Caco-2 (cell line): Measurements from ENCODE around the gene RANBP6. TPM values are rescaled to one million over a fixed set of nuclear protein-coding genes. Genes with fewer than 3 reads are reported as not detected.

Experiments
- BruUV-seq: library from RNA; stranded (reverse); fragments of 400-500 nt; replicated peaks from 2 replicates; lab custom pipeline; 2021; lab: Mats Ljungman, UMichigan
- CTCF ChIA-PET: fragments of 300-600 bp; sonication (Branson Sonifier 250); formaldehyde crosslinking; loops from one replicate; lab custom pipeline; 2022; ENCODE audit warnings: antibody characterized with exemption; lab: Charles Lee
- POLR2A ChIA-PET: fragments of 300-600 bp; sonication (Branson Sonifier 250); formaldehyde crosslinking; loops from one replicate; lab custom pipeline; 2022; ENCODE audit warnings: antibody characterized with exemption; lab: Charles Lee
- DNase-seq, 2 experiments: peaks; one replicate each; pipeline versions ENCODE4 v3.0.0 to v3.0.0-alpha.2; 2020 to 2022
- H3K27me3 ChIP-seq: replicated peaks from 2 replicates; pipeline ENCODE4 v1.6.0; 2011; ENCODE audit warnings: low read length; ENCODE audit not compliant: control insufficient read depth, insufficient read depth
- H3K36me3 ChIP-seq: 2 replicates; pipeline ENCODE4 v1.5.1; 2011; ENCODE audit warnings: low read length; ENCODE audit not compliant: control insufficient read depth, insufficient read depth
- H3K4me1 ChIP-seq: fragments of 250-450 bp; sonication (Bioruptor Pico); 2 replicates; pipeline ENCODE4 v1.5.1; 2020; ENCODE audit warnings: mild to moderate bottlenecking
- H3K4me3 ChIP-seq: 2 replicates; pipeline ENCODE4 v1.5.1; 2011; ENCODE audit warnings: low read depth, mild to moderate bottlenecking, control low read depth, low read length
- H3K9me3 ChIP-seq: fragments of 250-450 bp; sonication (Bioruptor Pico); 2 replicates; pipeline ENCODE4 v1.5.1; 2020; ENCODE audit warnings: mild to moderate bottlenecking, moderate library complexity
- H3K27ac Mint-ChIP-seq: one replicate; pipeline ENCODE4 v1.8.0; 2022; ENCODE audit warnings: mixed read lengths; ENCODE audit not compliant: unreplicated experiment
- H3K27me3 Mint-ChIP-seq: one replicate; pipeline ENCODE4 v1.8.0; 2022; ENCODE audit warnings: mixed read lengths; ENCODE audit not compliant: insufficient read depth, unreplicated experiment
- H3K36me3 Mint-ChIP-seq: one replicate; pipeline ENCODE4 v1.8.0; 2022; ENCODE audit warnings: mild to moderate bottlenecking, mixed read lengths; ENCODE audit not compliant: insufficient read depth, unreplicated experiment
- H3K4me1 Mint-ChIP-seq: one replicate; pipeline ENCODE4 v1.8.0; 2022; ENCODE audit warnings: low read depth, mixed read lengths; ENCODE audit not compliant: unreplicated experiment
- H3K4me3 Mint-ChIP-seq: one replicate; pipeline ENCODE4 v1.8.0; 2022; ENCODE audit warnings: mild to moderate bottlenecking, moderate library complexity, mixed read lengths; ENCODE audit not compliant: unreplicated experiment
- H3K9me3 Mint-ChIP-seq: one replicate; pipeline ENCODE4 v1.8.0; 2022; ENCODE audit warnings: mixed read lengths; ENCODE audit not compliant: unreplicated experiment
- intact Hi-C: fragments of 100-400 bp; cut with micrococcal nuclease; formaldehyde crosslinking; loops from one replicate; pipeline ENCODE4 v1.10.0; 2022; ENCODE audit not compliant: unreplicated experiment
- total RNA-seq: library from RNA; stranded (reverse); gene quantifications from 2 replicates; pipeline ENCODE4 v1.2.3, GENCODE V29; 2022
- TF ChIP-seq, protein P1 (sequence below), 2 experiments: fragments of 200-600 bp in 1 of 2; IDR thresholded peaks; 1 replicate in 1 of 2; 2 replicates in 1 of 2; pipeline versions ENCODE4 v1.5.1 to v1.8.0; 2011 to 2022; ENCODE audit warnings: antibody characterized with exemption in 1 of 2, control low read depth in 1 of 2, inconsistent platforms in 1 of 2, low read depth in 1 of 2, low read length in 1 of 2, mild to moderate bottlenecking in 1 of 2, moderate library complexity in 1 of 2; ENCODE audit not compliant: insufficient read depth in 1 of 2, severe bottlenecking in 1 of 2, unreplicated experiment in 1 of 2

RANBP6 gene
- total RNA-seq, 1 experiment from 2014 or later: 16.5 TPM

DNA sequence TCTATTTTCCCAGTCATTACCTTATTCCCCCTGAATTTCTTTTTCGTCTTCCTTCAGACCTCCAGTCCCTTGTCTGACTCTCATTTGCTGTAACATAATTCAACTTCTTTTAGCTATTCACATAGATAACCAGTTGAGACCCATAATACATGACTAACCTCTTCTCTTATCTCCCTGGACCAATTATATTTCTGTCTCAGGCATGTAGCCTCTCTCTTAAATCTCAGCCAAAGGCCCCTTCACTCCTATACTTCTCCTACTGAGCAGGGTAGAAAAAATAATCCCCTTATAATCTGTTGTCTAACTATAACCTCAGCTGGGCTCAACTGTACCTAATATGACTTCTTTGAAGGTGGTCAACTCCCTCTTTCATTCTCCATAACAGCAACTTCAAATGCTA, 20.9 kb downstream of the RANBP6 start:
- no peaks in the 10 kb centered on the region for H3K27me3 Mint-ChIP-seq
- ChIA-PET POLR2A (interaction anchor here (1.2 kb wide), 1 partner anchor 14 kb away, joined by 5 read pairs; a partner anchor contains a TSS), CTCF (no interaction called here)
- no peaks in the 10 kb centered on the region for H3K9me3 Mint-ChIP-seq
- no peaks in the 10 kb centered on the region for H3K36me3 Mint-ChIP-seq
- Histone ChIP-seq H3K4me3 (no peak overlapping the region), H3K27me3 (no peaks in the 10 kb centered on the region), H3K36me3 (no peaks in the 10 kb centered on the region), H3K9me3 (no peaks in the 10 kb centered on the region), H3K4me1 (no peaks in the 10 kb centered on the region)
- intact Hi-C loops: no loop called here
- TF ChIP-seq, protein P1, sequence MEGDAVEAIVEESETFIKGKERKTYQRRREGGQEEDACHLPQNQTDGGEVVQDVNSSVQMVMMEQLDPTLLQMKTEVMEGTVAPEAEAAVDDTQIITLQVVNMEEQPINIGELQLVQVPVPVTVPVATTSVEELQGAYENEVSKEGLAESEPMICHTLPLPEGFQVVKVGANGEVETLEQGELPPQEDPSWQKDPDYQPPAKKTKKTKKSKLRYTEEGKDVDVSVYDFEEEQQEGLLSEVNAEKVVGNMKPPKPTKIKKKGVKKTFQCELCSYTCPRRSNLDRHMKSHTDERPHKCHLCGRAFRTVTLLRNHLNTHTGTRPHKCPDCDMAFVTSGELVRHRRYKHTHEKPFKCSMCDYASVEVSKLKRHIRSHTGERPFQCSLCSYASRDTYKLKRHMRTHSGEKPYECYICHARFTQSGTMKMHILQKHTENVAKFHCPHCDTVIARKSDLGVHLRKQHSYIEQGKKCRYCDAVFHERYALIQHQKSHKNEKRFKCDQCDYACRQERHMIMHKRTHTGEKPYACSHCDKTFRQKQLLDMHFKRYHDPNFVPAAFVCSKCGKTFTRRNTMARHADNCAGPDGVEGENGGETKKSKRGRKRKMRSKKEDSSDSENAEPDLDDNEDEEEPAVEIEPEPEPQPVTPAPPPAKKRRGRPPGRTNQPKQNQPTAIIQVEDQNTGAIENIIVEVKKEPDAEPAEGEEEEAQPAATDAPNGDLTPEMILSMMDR (IDR thresholded peaks at IDR 0.05; ENCODE audit: insufficient read depth in 1 of 2, low read depth in 1 of 2, low read length in 1 of 2, severe bottlenecking in 1 of 2, unreplicated experiment in 1 of 2): no peak
- DNase-seq: no peak
- H3K27ac Mint-ChIP-seq: no peak overlapping the region
- no peaks in the 10 kb centered on the region for H3K4me1 Mint-ChIP-seq
- no peak overlapping the region for H3K4me3 Mint-ChIP-seq
- no TSS peak for BruUV-seq

DNA sequence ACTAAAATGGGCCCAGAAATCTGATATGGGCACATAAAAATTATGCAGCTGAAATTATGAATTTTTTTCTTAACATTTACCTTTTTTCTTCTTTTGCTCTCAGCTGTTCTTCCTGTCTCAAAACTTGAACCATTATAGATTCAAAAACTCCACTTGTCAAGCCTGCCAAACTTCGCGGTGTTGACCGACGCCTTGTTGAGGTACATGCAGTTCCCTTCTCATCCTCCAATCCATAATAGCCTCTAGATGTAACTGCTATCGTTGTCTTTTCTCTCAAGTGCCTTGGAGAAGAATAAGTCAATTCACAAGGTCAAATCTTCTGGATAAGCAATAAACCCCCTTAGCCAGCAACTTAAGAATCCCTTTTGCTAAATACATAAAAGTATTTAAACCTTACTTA, 27.2 kb downstream of the RANBP6 start:
- ChIA-PET CTCF (no interaction called here), POLR2A (no interaction called here)
- no peak overlapping the region for H3K27ac Mint-ChIP-seq
- intact Hi-C loops: no loop called here
- no peak overlapping the region for H3K4me3 ChIP-seq
- TF ChIP-seq, protein P1 (IDR thresholded peaks at IDR 0.05; ENCODE audit: insufficient read depth in 1 of 2, low read depth in 1 of 2, low read length in 1 of 2, severe bottlenecking in 1 of 2, unreplicated experiment in 1 of 2): no peak
- H3K27me3 Mint-ChIP-seq: no peaks in the 10 kb centered on the region
- H3K4me1 Mint-ChIP-seq: no peaks in the 10 kb centered on the region
- H3K9me3 ChIP-seq: no peaks in the 10 kb centered on the region
- no peaks in the 10 kb centered on the region for H3K27me3 ChIP-seq
- no TSS peak for BruUV-seq
- DNase-seq: no peak
- H3K36me3 ChIP-seq: no peaks in the 10 kb centered on the region
- no peaks in the 10 kb centered on the region for H3K36me3 Mint-ChIP-seq
- H3K4me3 Mint-ChIP-seq: no peak overlapping the region
- H3K9me3 Mint-ChIP-seq: no peaks in the 10 kb centered on the region
- H3K4me1 ChIP-seq: no peaks in the 10 kb centered on the region

DNA sequence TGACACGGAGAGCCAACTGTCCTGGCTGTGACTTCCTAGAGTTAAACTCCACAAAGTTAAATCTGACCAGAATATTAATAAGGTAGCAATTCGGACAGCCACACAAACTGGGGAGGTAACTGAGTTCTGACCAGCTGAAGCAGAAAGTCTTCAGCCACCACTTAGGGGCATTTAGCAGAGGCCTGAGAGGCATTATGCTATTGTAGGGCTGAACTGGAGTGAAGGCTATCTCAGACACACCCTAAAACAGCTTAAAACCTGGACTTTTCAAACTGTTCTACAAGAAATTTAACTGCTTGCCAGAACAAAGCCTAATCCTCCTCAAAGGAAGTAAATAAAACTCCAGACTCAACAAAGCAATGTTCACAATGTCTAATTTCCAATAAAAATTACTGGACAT, 32.4 kb downstream of the RANBP6 start:
- Histone ChIP-seq H3K4me3 (no peak overlapping the region), H3K27me3 (no peaks in the 10 kb centered on the region), H3K4me1 (no peaks in the 10 kb centered on the region), H3K36me3 (no peaks in the 10 kb centered on the region), H3K9me3 (no peaks in the 10 kb centered on the region)
- no peaks in the 10 kb centered on the region for H3K36me3 Mint-ChIP-seq
- no peak overlapping the region for H3K27ac Mint-ChIP-seq
- POLR2A ChIA-PET: no interaction called here
- DNase-seq: no peak
- H3K9me3 Mint-ChIP-seq: no peaks in the 10 kb centered on the region
- CTCF ChIA-PET: no interaction called here
- H3K27me3 Mint-ChIP-seq: no peaks in the 10 kb centered on the region
- H3K4me1 Mint-ChIP-seq: no peaks in the 10 kb centered on the region
- BruUV-seq: no TSS peak
- no peak overlapping the region for H3K4me3 Mint-ChIP-seq
- TF ChIP-seq, protein P1 (IDR thresholded peaks at IDR 0.05; ENCODE audit: insufficient read depth in 1 of 2, low read depth in 1 of 2, low read length in 1 of 2, severe bottlenecking in 1 of 2, unreplicated experiment in 1 of 2): no peak
- intact Hi-C loops: no loop called here
